GM18867 (cell line): ENCODE results near the gene TAS2R30.

Experiments
- ATAC-seq: cut with Tn5 transposase; IDR thresholded peaks from one replicate; pipeline ENCODE4 v1.9.1; 2021; ENCODE audit warnings: mild to moderate bottlenecking, moderate library complexity; ENCODE audit not compliant: unreplicated experiment

The TAS2R30 gene

GRCh38 chr12:11134305-11134704 is at the start of gene TAS2R30:
TSS of gene TAS2R30 (minus strand) at chr12:11134644. CDS start at chr12:11134244, 400 bp downstream.
- no peak for ATAC-seq

GRCh38 chr12:11183011-11183410 is 48.6 kb upstream of the TAS2R30 start:
- no peak for ATAC-seq

GRCh38 chr12:11182529-11182928 is 48.1 kb upstream of the TAS2R30 start:
- no peak for ATAC-seq

- ATAC-seq, result no peak
These were observed 43.8 kb upstream of the TAS2R30 start for GRCh38 chr12:11178250-11178649.

- ATAC-seq, result no peak
These were observed 39.6 kb upstream of the TAS2R30 start for GRCh38 chr12:11174022-11174421.

GRCh38 chr12:11171969-11172675 is 37.7 kb upstream of the TAS2R30 start:
- no peak for ATAC-seq

GRCh38 chr12:11171145-11171968 is 36.9 kb upstream of the TAS2R30 start, which contains the start of gene SMIM10L1:
TSS of gene SMIM10L1 (plus strand) at chr12:11171194. CDS start at chr12:11171357, 163 bp downstream.
- ATAC-seq, result peak; percentile 98

GRCh38 chr12:11170810-11171144 is 36.3 kb upstream of the TAS2R30 start:
- no peak for ATAC-seq

- ATAC-seq, result no peak
These were observed 31.9 kb upstream of the TAS2R30 start for GRCh38 chr12:11166300-11166699.

GRCh38 chr12:11164384-11164783 is 29.9 kb upstream of the TAS2R30 start:
- ATAC-seq, result no peak

GRCh38 chr12:11162502-11162901 is 28.1 kb upstream of the TAS2R30 start:
- ATAC-seq, result no peak

- ATAC-seq, result no peak
These were observed 24.5 kb upstream of the TAS2R30 start for GRCh38 chr12:11158885-11159444.

GRCh38 chr12:11154400-11154925 is 20.0 kb upstream of the TAS2R30 start:
- no peak for ATAC-seq

GRCh38 chr12:11152725-11153124 is 18.3 kb upstream of the TAS2R30 start:
- no peak for ATAC-seq

- no peak for ATAC-seq
These were observed 16.4 kb upstream of the TAS2R30 start for GRCh38 chr12:11150832-11151231.

- ATAC-seq, result no peak
These were observed 13.0 kb upstream of the TAS2R30 start for GRCh38 chr12:11147420-11147819.

GRCh38 chr12:11144297-11144696 is 9.9 kb upstream of the TAS2R30 start:
- no peak for ATAC-seq

- ATAC-seq, result no peak
These were observed 8.9 kb upstream of the TAS2R30 start for GRCh38 chr12:11143352-11143751.

GRCh38 chr12:11136075-11136474 is 1.6 kb upstream of the TAS2R30 start:
- no peak for ATAC-seq

GRCh38 chr12:11133816-11134215 is 628 bp downstream of the TAS2R30 start:
- no peak for ATAC-seq

GRCh38 chr12:11133162-11133561 is 1.3 kb downstream of the TAS2R30 start:
- no peak for ATAC-seq

- ATAC-seq, result no peak
These were observed 3.4 kb downstream of the TAS2R30 start for GRCh38 chr12:11130999-11131398.
